Panc1 (cell line): ENCODE results near the gene ADM2. TPM values are rescaled to one million over a fixed set of nuclear protein-coding genes. Genes with fewer than 3 reads are reported as not detected.

ENCODE experiments used
- ATAC-seq: fragments of 200-7000 bp; cut with Tn5 transposase; 2 replicates; pipeline ENCODE4 v1.9.1; 2020; ENCODE audit warnings: mild to moderate bottlenecking, moderate library complexity
- BruUV-seq: library from RNA; stranded (reverse); fragments of 400-500 nt; replicated peaks from 2 replicates; lab custom pipeline; 2021; lab: Mats Ljungman, UMichigan
- CTCF ChIA-PET: fragments of 300-600 bp; sonication (Branson Sonifier 250); formaldehyde crosslinking; loops from one replicate; lab custom pipeline; 2022; ENCODE audit warnings: antibody characterized with exemption; lab: Charles Lee
- POLR2A ChIA-PET: fragments of 300-600 bp; sonication (Branson Sonifier 250); formaldehyde crosslinking; loops from one replicate; lab custom pipeline; 2022; ENCODE audit warnings: antibody characterized with exemption; lab: Charles Lee
- DNase-seq: peaks from one replicate; pipeline ENCODE4 v3.0.0-alpha.2; 2010; ENCODE audit warnings: low read depth, low spot score
- H3K27ac ChIP-seq: 2 replicates; pipeline ENCODE4 v1.5.1; 2011; ENCODE audit warnings: mild to moderate bottlenecking, low read length, inconsistent platforms
- H3K27me3 ChIP-seq: fragments of 200-500 bp; sonication (Bioruptor generic); 2 replicates; pipeline ENCODE4 v1.6.0; 2014; ENCODE audit warnings: low read length, inconsistent platforms; ENCODE audit not compliant: control insufficient read depth, insufficient read depth
- H3K36me3 ChIP-seq: fragments of 200-500 bp; sonication (Bioruptor generic); 2 replicates; pipeline ENCODE4 v1.5.1; 2014; ENCODE audit warnings: inconsistent platforms, mild to moderate bottlenecking, low read length, moderate library complexity; ENCODE audit not compliant: control insufficient read depth, insufficient read depth
- H3K4me1 ChIP-seq: 2 replicates; pipeline ENCODE4 v1.5.1; 2011; ENCODE audit warnings: inconsistent platforms, mild to moderate bottlenecking, low read length, moderate library complexity; ENCODE audit not compliant: control insufficient read depth, insufficient read depth
- H3K4me3 ChIP-seq, 2 experiments: 2 replicates each; pipeline ENCODE4 v1.5.1; 2011 to 2012; ENCODE audit warnings: low read depth in 2 of 2, low read length in 2 of 2, mild to moderate bottlenecking in 2 of 2, inconsistent platforms in 1 of 2, moderate library complexity in 1 of 2
- H3K9me3 ChIP-seq: fragments of 200-500 bp; sonication (Bioruptor generic); 2 replicates; pipeline ENCODE4 v1.5.1; 2014; ENCODE audit warnings: low read depth, mild to moderate bottlenecking, inconsistent platforms, low read length, moderate library complexity; ENCODE audit not compliant: control insufficient read depth, insufficient read depth
- CTCF ChIP-seq: fragments of 450-650 bp; IDR thresholded peaks from 2 replicates; pipeline ENCODE4 v1.5.1; 2017; ENCODE audit warnings: mild to moderate bottlenecking
- POLR2AphosphoS5 ChIP-seq: IDR thresholded peaks from 2 replicates; pipeline ENCODE4 v1.6.1; 2012; ENCODE audit warnings: mild to moderate bottlenecking, low read depth, low read length, moderate library complexity
- SIN3A ChIP-seq: IDR thresholded peaks from 2 replicates; pipeline ENCODE4 v1.6.1; 2012; ENCODE audit warnings: low read depth, mild to moderate bottlenecking, low read length, moderate library complexity, borderline replicate concordance; ENCODE audit not compliant: insufficient read depth
- TCF7L2 ChIP-seq: IDR thresholded peaks from 2 replicates; pipeline ENCODE4 v1.6.1; 2011; ENCODE audit warnings: mild to moderate bottlenecking, low read depth, low read length, inconsistent platforms
- in situ Hi-C: cut with HindIII; loops from 2 replicates; pipeline ENCODE4 v1.10.0; 2016; ENCODE audit warnings: low sequenced_read_pairs, low pct_unique_long_range_greater_than_20kb
- intact Hi-C: fragments of 100-400 bp; cut with micrococcal nuclease; formaldehyde crosslinking; loops from one replicate; pipeline ENCODE4 v1.10.0; 2022; ENCODE audit not compliant: unreplicated experiment
- total RNA-seq: library from RNA; stranded (reverse); gene quantifications from one replicate; pipeline ENCODE4 v1.2.1, GENCODE V29; 2021; ENCODE audit not compliant: unreplicated experiment
- TF ChIP-seq, protein P1 (sequence below), 2 experiments: IDR thresholded peaks; 2 replicates each; pipeline ENCODE4 v1.6.1; 2011 to 2012; ENCODE audit warnings: low read depth in 2 of 2, control low read depth in 1 of 2, low read length in 1 of 2, mild to moderate bottlenecking in 1 of 2, moderate library complexity in 1 of 2; ENCODE audit not compliant: insufficient read depth in 1 of 2

ADM2 gene
- total RNA-seq, 1 experiment from 2014 or later, result 3.9 TPM

DNA sequence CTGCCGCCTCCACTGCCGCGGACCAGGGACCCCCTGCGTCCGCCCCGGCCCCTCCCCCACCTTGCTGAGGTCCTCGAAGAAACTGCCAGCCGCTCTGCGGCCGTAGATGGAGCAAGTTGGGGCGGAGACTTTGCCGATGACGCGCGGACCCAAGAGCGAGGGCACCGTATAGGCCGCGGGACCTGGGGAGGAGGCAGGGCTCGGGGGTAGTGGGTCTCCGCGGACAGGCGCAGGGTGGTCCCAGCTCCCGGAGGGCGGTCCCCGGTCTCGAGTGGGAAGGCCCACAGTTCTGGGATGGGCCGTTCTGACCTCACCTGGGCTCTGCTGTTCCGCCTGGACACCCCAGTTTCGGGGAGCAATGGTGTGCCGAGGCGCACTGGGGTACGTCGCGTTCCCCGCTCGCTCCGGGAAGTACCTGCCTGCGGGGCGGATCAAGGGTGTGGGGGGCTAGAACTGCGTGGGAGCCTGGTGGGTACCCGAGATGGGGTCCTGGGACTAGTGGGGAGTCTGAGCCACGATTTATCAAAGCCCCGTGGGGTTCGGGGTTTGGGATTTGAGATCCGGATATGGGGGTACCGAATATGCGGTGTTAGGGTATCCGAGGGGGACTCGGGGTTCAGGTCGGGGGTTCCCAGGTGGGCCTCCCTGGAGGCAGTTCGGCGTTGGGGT, 49.7 kb downstream of the ADM2 start:
- H3K27me3 ChIP-seq, result no peaks in the 10 kb centered on the region
- TSS peak; percentile 71 for BruUV-seq
- in situ Hi-C loops, result no loop called here
- DNase-seq, result no peak
- intact Hi-C loops, result no loop called here
- CTCF ChIA-PET, result no interaction called here
- peak; percentile 44 for ATAC-seq
- peak overlapping the region; percentile 91 for H3K27ac ChIP-seq
- POLR2A ChIA-PET, result no interaction called here
- TF ChIP-seq CTCF (no peak), TCF7L2 (no peak), POLR2AphosphoS5 (peak; percentile 58), SIN3A (0 out of 2 replicates have a peak, but pooled peaks have one; percentile 18)
- TF ChIP-seq, protein P1, sequence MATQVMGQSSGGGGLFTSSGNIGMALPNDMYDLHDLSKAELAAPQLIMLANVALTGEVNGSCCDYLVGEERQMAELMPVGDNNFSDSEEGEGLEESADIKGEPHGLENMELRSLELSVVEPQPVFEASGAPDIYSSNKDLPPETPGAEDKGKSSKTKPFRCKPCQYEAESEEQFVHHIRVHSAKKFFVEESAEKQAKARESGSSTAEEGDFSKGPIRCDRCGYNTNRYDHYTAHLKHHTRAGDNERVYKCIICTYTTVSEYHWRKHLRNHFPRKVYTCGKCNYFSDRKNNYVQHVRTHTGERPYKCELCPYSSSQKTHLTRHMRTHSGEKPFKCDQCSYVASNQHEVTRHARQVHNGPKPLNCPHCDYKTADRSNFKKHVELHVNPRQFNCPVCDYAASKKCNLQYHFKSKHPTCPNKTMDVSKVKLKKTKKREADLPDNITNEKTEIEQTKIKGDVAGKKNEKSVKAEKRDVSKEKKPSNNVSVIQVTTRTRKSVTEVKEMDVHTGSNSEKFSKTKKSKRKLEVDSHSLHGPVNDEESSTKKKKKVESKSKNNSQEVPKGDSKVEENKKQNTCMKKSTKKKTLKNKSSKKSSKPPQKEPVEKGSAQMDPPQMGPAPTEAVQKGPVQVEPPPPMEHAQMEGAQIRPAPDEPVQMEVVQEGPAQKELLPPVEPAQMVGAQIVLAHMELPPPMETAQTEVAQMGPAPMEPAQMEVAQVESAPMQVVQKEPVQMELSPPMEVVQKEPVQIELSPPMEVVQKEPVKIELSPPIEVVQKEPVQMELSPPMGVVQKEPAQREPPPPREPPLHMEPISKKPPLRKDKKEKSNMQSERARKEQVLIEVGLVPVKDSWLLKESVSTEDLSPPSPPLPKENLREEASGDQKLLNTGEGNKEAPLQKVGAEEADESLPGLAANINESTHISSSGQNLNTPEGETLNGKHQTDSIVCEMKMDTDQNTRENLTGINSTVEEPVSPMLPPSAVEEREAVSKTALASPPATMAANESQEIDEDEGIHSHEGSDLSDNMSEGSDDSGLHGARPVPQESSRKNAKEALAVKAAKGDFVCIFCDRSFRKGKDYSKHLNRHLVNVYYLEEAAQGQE (IDR thresholded peaks at IDR 0.05; ENCODE audit: insufficient read depth in 1 of 2, low read depth in 2 of 2, low read length in 1 of 2), result no peak
- H3K4me1 ChIP-seq, result peaks cover 7% of the 10 kb centered on the region
- H3K4me3 ChIP-seq, result peak overlapping the region; percentile 56 to 79
- H3K9me3 ChIP-seq, result no peaks in the 10 kb centered on the region
- H3K36me3 ChIP-seq, result no peaks in the 10 kb centered on the region; the same call in 1 of the 2 replicates

DNA sequence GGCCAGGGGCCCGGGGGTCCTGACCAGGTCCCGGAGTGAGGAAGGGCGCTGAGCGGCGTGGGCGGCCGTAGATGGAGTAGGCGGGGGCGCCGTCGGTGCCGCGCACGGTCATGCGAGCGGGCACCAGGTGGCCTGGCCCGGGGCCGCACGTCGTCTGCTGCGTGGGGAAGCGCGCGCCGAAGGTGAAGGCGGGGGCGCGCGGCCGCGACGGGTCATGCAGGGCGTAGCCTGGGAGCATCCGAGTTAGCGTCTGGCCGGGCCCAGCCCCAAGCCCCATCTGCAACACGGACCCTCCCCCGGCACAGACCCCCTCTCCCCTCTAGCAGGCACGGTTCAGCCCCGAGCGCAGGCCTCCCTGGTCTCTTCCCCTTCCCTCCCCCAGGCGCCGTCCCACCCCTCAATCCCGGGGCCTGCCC, 50.2 kb downstream of the ADM2 start:
- intact Hi-C loops (no loop called here), in situ Hi-C loops (no loop called here)
- DNase-seq (no peak), ATAC-seq (peak; percentile 27)
- no peaks in the 10 kb centered on the region for H3K27me3 ChIP-seq
- H3K27ac ChIP-seq, result peak overlapping the region; percentile 91
- H3K4me3 ChIP-seq, result peak overlapping the region; percentile 56 to 79
- no TSS peak for BruUV-seq
- H3K9me3 ChIP-seq, result no peaks in the 10 kb centered on the region
- TF ChIP-seq, protein P1 (IDR thresholded peaks at IDR 0.05; ENCODE audit: insufficient read depth in 1 of 2, low read depth in 2 of 2, low read length in 1 of 2), result no peak
- TF ChIP-seq POLR2AphosphoS5, result no peak
- no peak for TF ChIP-seq SIN3A
- no peak for TF ChIP-seq TCF7L2
- no peak for TF ChIP-seq CTCF
- no peaks in the 10 kb centered on the region; the same call in 1 of the 2 replicates for H3K36me3 ChIP-seq
- H3K4me1 ChIP-seq, result peaks cover 7% of the 10 kb centered on the region
- CTCF ChIA-PET, result no interaction called here
- POLR2A ChIA-PET, result interaction anchor here (0.7 kb wide), 1 partner anchor 163 kb away, joined by 15 read pairs; no protein-coding TSS in a partner anchor
